MCF 10A (cell line): Measurements from ENCODE around the gene CDH3. TPM values are rescaled to one million over a fixed set of nuclear protein-coding genes. Genes with fewer than 3 reads are reported as not detected.

ENCODE experiments used
- BruUV-seq: library from RNA; stranded (reverse); fragments of 400-500 nt; replicated peaks from 2 replicates; lab custom pipeline; 2021; lab: Mats Ljungman, UMichigan
- CTCF ChIA-PET: fragments of 300-600 bp; sonication (Branson Sonifier 250); formaldehyde crosslinking; extraction: SDS; loops from one replicate; lab custom pipeline; 2021; ENCODE audit warnings: antibody characterized with exemption, inconsistent platforms; lab: Yijun Ruan, JAX
- POLR2A ChIA-PET: fragments of 300-600, 350-650 bp; sonication (Branson Sonifier 250); formaldehyde crosslinking; extraction: SDS; loops from one replicate; lab custom pipeline; 2020; ENCODE audit warnings: antibody characterized with exemption, inconsistent platforms; lab: Yijun Ruan, JAX
- DNase-seq: peaks from one replicate; pipeline ENCODE4 v3.0.0-alpha.2; 2018; ENCODE audit not compliant: unreplicated experiment
- H3K27ac Mint-ChIP-seq: one replicate; pipeline ENCODE4 v1.8.0; 2022; ENCODE audit warnings: mild to moderate bottlenecking, low read depth, mixed read lengths; ENCODE audit not compliant: unreplicated experiment
- H3K27me3 Mint-ChIP-seq: one replicate; pipeline ENCODE4 v1.8.0; 2022; ENCODE audit warnings: mixed read lengths; ENCODE audit not compliant: insufficient read depth, unreplicated experiment
- H3K36me3 Mint-ChIP-seq: one replicate; pipeline ENCODE4 v1.8.0; 2022; ENCODE audit warnings: mild to moderate bottlenecking, moderate library complexity, mixed read lengths; ENCODE audit not compliant: insufficient read depth, unreplicated experiment
- H3K4me1 Mint-ChIP-seq: one replicate; pipeline ENCODE4 v1.8.0; 2022; ENCODE audit warnings: mixed read lengths; ENCODE audit not compliant: insufficient read depth, unreplicated experiment
- H3K4me3 Mint-ChIP-seq: one replicate; pipeline ENCODE4 v1.8.0; 2022; ENCODE audit warnings: mild to moderate bottlenecking, moderate library complexity, mixed read lengths; ENCODE audit not compliant: unreplicated experiment
- H3K9me3 Mint-ChIP-seq: one replicate; pipeline ENCODE4 v1.8.0; 2022; ENCODE audit warnings: mixed read lengths; ENCODE audit not compliant: unreplicated experiment
- CTCF ChIP-seq: fragments of 200-600 bp; IDR thresholded peaks from one replicate; pipeline ENCODE4 v1.8.0; 2022; ENCODE audit warnings: antibody characterized with exemption, mild to moderate bottlenecking; ENCODE audit not compliant: unreplicated experiment
- intact Hi-C: fragments of 100-400 bp; cut with micrococcal nuclease; formaldehyde crosslinking; loops from 2 replicates; pipeline ENCODE4 v1.14.1; 2022
- total RNA-seq: library from RNA; stranded (reverse); gene quantifications from 2 replicates; pipeline ENCODE4 v1.2.3, GENCODE V29; 2022

Gene CDH3
- total RNA-seq, 1 experiment from 2014 or later, result 107 TPM

DNA sequence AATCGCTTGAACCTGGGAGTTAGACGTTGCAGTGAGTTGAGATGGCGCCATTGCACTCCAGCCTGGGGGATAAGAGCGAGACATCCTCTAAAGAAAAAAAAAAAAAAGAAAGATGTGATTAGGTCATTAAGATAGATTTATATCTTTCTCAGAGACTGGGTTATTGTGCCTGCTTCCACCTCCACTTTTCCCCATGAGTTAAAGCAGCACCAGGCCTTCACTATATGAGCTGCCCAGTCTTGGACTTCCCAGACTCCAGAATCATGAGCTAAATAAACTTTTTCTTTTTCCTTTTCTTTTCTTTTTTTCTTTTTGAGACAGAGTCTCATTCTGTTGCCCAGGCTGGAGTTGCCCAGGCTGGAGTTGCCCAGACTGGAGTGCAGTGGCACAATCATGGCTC is 72.6 kb downstream of the CDH3 start:
- no TSS peak for BruUV-seq
- intact Hi-C loops, result no loop called here
- Mint-ChIP-seq H3K36me3 (no peaks in the 10 kb centered on the region), H3K27me3 (no peaks in the 10 kb centered on the region), H3K27ac (no peak overlapping the region), H3K4me3 (no peak overlapping the region), H3K9me3 (no peaks in the 10 kb centered on the region), H3K4me1 (no peaks in the 10 kb centered on the region)
- POLR2A ChIA-PET, result interaction anchor here (0.6 to 0.9 kb wide), 2 partner anchors 20 to 49 kb away, joined by 4 read pairs; no protein-coding TSS in a partner anchor
- TF ChIP-seq CTCF, result no peak
- CTCF ChIA-PET, result interaction anchor here (0.6 to 1.9 kb wide), 7 partner anchors 10 to 198 kb away, joined by 3 to 6 read pairs (median 4); no protein-coding TSS in a partner anchor
- no peak for DNase-seq

DNA sequence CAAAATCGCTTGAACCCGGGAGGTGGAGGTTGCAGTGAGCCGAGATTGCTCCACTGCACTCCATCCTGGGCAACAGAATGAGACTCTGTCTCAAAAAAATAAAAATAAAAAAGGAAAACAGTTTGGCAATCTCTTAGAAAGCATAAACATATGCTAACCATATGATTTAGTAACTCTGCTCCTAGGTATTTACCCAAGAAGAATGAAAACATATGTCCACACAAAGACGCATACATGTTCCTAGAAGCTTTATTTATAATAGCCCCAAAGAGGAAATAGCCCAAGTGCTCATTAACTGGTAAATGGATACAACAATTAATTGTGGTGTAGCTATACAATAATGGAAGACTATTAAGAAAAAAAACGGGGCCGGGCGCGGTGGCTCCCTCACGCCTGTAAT is 73.5 kb downstream of the CDH3 start:
- Mint-ChIP-seq H3K36me3 (no peaks in the 10 kb centered on the region), H3K4me1 (no peaks in the 10 kb centered on the region), H3K9me3 (no peaks in the 10 kb centered on the region), H3K27ac (no peak overlapping the region), H3K27me3 (no peaks in the 10 kb centered on the region), H3K4me3 (no peak overlapping the region)
- CTCF ChIA-PET, result interaction anchor here (1.0 to 1.6 kb wide), 3 partner anchors 29 to 190 kb away, joined by 3 to 5 read pairs (median 4); no protein-coding TSS in a partner anchor
- no peak for DNase-seq
- TF ChIP-seq CTCF, result no peak
- intact Hi-C loops, result no loop called here
- no TSS peak for BruUV-seq
- POLR2A ChIA-PET, result interaction anchor here (0.6 to 0.7 kb wide), 2 partner anchors 17 to 18 kb away, joined by 3 read pairs; partner anchors contain the start of gene CDH1

DNA sequence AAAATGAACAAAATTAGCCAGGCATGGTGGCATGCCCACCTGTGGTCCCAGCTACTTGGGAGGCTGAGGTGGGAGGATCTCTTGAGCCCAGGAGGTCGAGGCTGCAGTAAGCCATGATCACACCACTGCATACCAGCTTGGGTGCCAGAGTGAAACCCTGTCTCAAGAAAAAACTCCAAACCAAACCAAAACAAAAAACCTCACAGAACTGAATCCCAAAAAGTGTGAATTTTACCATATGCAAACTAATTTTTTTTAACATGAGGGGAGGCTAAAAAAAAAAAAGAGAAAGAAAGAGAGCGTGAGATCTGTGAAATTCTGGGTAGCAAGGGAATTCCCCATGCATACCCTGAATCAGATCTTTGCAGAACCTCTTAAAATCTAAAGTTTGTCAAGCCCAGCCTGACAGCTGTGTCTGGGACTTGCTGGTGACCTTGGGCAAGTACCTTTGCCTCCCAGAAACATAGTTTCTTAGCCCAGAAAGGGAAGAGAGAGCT is 74.9 kb downstream of the CDH3 start:
- Mint-ChIP-seq H3K4me3 (no peak overlapping the region), H3K9me3 (no peaks in the 10 kb centered on the region), H3K27ac (no peak overlapping the region), H3K27me3 (no peaks in the 10 kb centered on the region), H3K4me1 (no peaks in the 10 kb centered on the region), H3K36me3 (no peaks in the 10 kb centered on the region)
- intact Hi-C loops, result no loop called here
- ChIA-PET POLR2A (no interaction called here), CTCF (interaction anchor here (1.9 kb wide), 1 partner anchor 58 kb away, joined by 5 read pairs; no protein-coding TSS in a partner anchor)
- BruUV-seq, result no TSS peak
- no peak for TF ChIP-seq CTCF
- DNase-seq, result no peak

DNA sequence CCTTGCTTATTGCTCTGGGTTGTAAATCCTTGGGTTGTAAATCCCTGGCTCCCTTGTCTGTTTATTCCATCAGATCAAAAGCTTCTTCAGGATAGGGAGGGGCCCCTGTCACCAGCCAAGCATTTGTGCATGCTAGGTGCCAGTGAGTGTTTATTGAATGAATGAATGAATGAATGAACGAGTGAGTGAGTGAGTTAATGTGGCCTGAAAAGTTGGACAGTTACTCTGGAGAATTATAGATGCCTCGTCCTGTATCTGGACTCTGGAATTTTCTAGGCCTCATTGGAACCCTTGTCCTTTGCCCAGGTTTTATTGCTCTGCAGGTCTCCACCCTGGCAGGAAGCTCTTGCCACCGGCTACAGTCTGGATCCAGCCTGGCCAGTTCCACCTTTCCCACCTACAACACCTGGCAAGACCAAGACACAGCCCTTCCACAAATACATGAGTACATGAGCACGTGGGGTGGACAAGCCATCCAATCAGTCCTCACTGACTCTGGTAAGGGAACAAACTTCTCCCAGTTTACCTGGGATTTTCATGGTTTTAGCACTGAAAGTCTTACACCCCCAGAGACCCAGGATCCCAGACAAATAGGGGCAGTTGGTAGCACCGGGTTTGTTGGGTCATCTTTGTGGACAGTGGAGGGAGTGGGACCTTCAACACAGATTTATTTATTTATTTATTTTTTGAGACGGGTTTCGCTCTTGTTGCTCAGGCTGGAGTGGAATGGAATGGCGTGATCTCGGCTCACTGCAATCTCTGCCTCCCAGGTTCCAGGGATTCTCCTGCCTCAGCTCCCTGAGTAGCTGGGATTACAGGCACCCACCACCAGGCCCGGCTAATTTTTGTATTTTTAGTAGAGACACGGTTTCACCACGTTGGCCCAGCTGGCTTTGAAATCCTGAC is 77.3 kb downstream of the CDH3 start:
- intact Hi-C loops, result no loop called here
- H3K4me1 Mint-ChIP-seq, result no peaks in the 10 kb centered on the region
- H3K27me3 Mint-ChIP-seq, result no peaks in the 10 kb centered on the region
- no peak for TF ChIP-seq CTCF
- H3K9me3 Mint-ChIP-seq, result no peaks in the 10 kb centered on the region
- H3K4me3 Mint-ChIP-seq, result no peak overlapping the region
- no TSS peak for BruUV-seq
- no peaks in the 10 kb centered on the region for H3K36me3 Mint-ChIP-seq
- no peak for DNase-seq
- no peak overlapping the region for H3K27ac Mint-ChIP-seq
- ChIA-PET CTCF (interaction anchor here (0.5 to 1.4 kb wide), 5 partner anchors 18 to 131 kb away, joined by 3 to 8 read pairs (median 3); no protein-coding TSS in a partner anchor), POLR2A (interaction anchor here (0.7 kb wide), 1 partner anchor 19 kb away, joined by 3 read pairs; no protein-coding TSS in a partner anchor)
